Measurements from ENCODE around the gene SYCP1.
"Not testable (repeated sequence)": the region's sequence is repeated elsewhere in the genome, so short reads cannot be mapped to it uniquely, and the experiment has no call there.

SYCP1 gene

DNA sequence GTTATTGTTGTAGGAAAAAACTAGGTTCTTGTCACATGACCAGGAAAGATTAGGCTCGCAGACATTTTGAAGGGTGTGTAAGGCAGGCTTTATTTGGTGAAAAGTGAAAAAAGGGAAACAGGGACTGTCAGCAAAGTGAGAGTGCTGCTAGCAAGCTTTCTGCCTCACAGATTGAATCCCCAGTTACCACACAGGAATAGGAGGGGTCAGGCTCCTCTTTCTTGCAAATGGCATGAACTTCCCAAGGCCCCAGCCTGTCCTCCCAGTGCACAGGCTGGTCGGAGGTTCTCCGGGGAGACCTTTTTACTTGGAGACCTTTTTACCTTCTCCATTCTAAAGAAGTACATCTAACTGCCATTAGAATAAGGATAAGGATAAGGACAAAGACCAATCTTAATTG is 42.1 kb downstream of the SYCP1 start:
- DNase-seq (ENCODE audit: low spot score), result no peak
- no peak for TF ChIP-seq CTCF (conservative IDR thresholded peaks at IDR 0.05; ENCODE audit: low read depth)
- ChIA-PET CTCF (no interaction called here), POLR2A (ENCODE audit: low non-redundant PET) (no interaction called here)
- no peak overlapping the region for H3K27ac ChIP-seq

DNA sequence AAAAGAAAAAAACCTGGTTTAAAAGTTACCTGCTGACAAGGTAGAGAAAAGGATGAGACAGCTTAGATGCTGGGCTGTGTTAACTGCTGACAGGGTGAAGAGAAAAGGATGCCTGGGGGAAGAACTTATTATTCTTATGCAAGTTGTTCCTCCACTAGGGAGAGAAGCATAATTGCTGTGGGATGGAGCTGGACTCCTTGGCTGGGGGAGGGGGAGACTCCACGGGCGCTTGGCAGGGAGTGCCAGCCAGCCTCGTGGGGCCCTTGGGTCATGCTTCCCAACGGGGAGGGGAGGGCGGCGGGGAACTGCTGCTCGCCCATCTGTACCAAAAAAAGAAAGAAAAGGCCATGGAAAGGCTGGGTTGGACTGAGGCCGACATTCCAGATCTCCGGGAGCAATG is 47.2 kb downstream of the SYCP1 start:
- POLR2A ChIA-PET (ENCODE audit: low non-redundant PET), result no interaction called here
- no peak for DNase-seq (ENCODE audit: low spot score)
- H3K27ac ChIP-seq, result no peak overlapping the region
- CTCF ChIA-PET, result no interaction called here
- no peak for TF ChIP-seq CTCF (conservative IDR thresholded peaks at IDR 0.05; ENCODE audit: low read depth)

- no peak overlapping the region for H3K27ac ChIP-seq
- TF ChIP-seq CTCF (conservative IDR thresholded peaks at IDR 0.05; ENCODE audit: low read depth), result no peak
- DNase-seq (ENCODE audit: low spot score), result no peak
- ChIA-PET CTCF (no interaction called here), POLR2A (ENCODE audit: low non-redundant PET) (no interaction called here)
Measured at GRCh38 chr1:114902343-114902742, 47.7 kb downstream of the SYCP1 start.

GRCh38 chr1:114903480-114903879 is 48.8 kb downstream of the SYCP1 start:
- no peak for DNase-seq (ENCODE audit: low spot score)
- TF ChIP-seq CTCF (conservative IDR thresholded peaks at IDR 0.05; ENCODE audit: low read depth), result no peak
- POLR2A ChIA-PET (ENCODE audit: low non-redundant PET), result no interaction called here
- no peak overlapping the region for H3K27ac ChIP-seq
- CTCF ChIA-PET, result no interaction called here

GRCh38 chr1:114915720-114916119 is 61.1 kb downstream of the SYCP1 start:
- DNase-seq (ENCODE audit: low spot score); CTCF ChIA-PET; POLR2A ChIA-PET (ENCODE audit: low non-redundant PET); H3K27ac ChIP-seq: not testable (repeated sequence)

GRCh38 chr1:114926607-114927006 is 71.9 kb downstream of the SYCP1 start:
- no peak for TF ChIP-seq CTCF (conservative IDR thresholded peaks at IDR 0.05; ENCODE audit: low read depth)
- ChIA-PET CTCF (interaction anchor here (0.5 kb wide), 1 partner anchor 607 kb away, joined by 4 read pairs; no protein-coding TSS in a partner anchor), POLR2A (ENCODE audit: low non-redundant PET) (no interaction called here)
- H3K27ac ChIP-seq, result no peak overlapping the region
- no peak for DNase-seq (ENCODE audit: low spot score)

DNA sequence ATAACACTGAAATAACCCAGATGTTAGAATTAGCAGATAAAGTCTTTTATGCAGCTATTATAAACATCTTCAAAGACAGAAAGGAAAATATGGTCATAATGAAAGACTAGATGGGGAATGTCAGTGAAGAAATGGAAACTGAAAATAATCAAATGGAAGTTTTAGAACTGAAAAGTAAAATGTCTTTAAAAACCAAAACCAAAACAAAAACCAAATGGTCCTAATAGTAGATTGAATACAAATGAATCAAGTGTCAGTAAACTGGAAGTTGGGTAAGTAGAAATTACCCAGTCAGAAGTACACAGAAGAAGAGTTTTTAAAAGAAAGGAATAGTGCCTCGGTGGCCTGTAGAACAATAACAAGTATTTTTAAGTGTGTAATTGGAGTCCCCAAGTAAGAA is 72.7 kb downstream of the SYCP1 start:
- POLR2A ChIA-PET (ENCODE audit: low non-redundant PET), result no interaction called here
- DNase-seq (ENCODE audit: low spot score), result no peak
- no peak for TF ChIP-seq CTCF (conservative IDR thresholded peaks at IDR 0.05; ENCODE audit: low read depth)
- CTCF ChIA-PET, result no interaction called here
- H3K27ac ChIP-seq, result no peak overlapping the region

Measured in RWPE1 (cell line).